ENCODE results near the gene ZNRD2. TPM values are rescaled to one million over a fixed set of nuclear protein-coding genes. Genes with fewer than 3 reads are reported as not detected.

The ZNRD2 gene
- polyA plus RNA-seq, 1 experiment, result 23.5 TPM

DNA sequence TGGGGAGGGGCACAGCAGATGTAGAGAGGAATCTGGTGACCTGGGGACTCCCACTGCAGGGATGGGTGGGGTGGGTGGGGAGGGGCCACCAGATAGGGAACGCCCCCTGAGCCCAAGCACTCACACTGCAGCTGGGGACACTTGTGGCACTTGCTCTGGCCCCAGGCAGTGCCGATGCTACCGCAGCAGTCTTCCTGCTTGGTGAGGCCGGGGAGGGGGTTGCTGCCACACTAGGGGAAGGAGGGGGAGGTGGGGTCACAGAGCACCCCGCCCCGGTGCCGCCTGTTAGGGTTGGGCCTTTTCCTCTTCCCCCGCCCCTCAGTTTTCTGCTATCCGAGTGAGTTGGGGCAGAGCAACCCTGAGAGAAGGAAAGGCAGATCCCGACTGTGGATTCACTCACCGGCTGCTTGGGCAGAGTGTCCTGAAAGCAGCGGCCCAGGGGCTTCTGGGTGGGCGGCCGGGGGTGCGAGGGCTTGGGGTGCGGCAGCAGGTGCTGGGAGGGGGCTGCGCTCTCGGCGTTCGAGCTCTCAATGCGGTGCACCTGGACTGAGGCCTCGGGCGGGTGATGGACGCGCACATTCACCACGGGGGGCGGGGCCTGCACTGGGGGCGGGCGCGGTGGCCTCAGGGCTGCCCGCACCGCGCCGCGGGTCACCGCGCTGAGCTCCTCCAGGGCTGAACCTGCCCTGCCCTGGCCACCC, 16.8 kb upstream of the ZNRD2 start:
- no peak overlapping the region for H3K27ac ChIP-seq (ENCODE audit: low read depth, low read length)
- DNase-seq (ENCODE audit: low read depth, low spot score), result no peak
- TF ChIP-seq, protein P1, sequence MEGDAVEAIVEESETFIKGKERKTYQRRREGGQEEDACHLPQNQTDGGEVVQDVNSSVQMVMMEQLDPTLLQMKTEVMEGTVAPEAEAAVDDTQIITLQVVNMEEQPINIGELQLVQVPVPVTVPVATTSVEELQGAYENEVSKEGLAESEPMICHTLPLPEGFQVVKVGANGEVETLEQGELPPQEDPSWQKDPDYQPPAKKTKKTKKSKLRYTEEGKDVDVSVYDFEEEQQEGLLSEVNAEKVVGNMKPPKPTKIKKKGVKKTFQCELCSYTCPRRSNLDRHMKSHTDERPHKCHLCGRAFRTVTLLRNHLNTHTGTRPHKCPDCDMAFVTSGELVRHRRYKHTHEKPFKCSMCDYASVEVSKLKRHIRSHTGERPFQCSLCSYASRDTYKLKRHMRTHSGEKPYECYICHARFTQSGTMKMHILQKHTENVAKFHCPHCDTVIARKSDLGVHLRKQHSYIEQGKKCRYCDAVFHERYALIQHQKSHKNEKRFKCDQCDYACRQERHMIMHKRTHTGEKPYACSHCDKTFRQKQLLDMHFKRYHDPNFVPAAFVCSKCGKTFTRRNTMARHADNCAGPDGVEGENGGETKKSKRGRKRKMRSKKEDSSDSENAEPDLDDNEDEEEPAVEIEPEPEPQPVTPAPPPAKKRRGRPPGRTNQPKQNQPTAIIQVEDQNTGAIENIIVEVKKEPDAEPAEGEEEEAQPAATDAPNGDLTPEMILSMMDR (IDR thresholded peaks at IDR 0.05; ENCODE audit: low read depth, low read length), result no peak
- H3K9me3 ChIP-seq (ENCODE audit: control insufficient read depth, insufficient read depth, low read length), result peaks cover 4% of the 10 kb centered on the region; the same call in 1 of the 2 replicates
- POLR2A ChIA-PET, result no interaction called here
- CTCF ChIA-PET, result no interaction called here
- no peak overlapping the region for H3K4me3 ChIP-seq (ENCODE audit: low read depth, low read length)
- H3K27me3 ChIP-seq (ENCODE audit: control insufficient read depth, insufficient read depth, low read length), result no peaks in the 10 kb centered on the region

DNA sequence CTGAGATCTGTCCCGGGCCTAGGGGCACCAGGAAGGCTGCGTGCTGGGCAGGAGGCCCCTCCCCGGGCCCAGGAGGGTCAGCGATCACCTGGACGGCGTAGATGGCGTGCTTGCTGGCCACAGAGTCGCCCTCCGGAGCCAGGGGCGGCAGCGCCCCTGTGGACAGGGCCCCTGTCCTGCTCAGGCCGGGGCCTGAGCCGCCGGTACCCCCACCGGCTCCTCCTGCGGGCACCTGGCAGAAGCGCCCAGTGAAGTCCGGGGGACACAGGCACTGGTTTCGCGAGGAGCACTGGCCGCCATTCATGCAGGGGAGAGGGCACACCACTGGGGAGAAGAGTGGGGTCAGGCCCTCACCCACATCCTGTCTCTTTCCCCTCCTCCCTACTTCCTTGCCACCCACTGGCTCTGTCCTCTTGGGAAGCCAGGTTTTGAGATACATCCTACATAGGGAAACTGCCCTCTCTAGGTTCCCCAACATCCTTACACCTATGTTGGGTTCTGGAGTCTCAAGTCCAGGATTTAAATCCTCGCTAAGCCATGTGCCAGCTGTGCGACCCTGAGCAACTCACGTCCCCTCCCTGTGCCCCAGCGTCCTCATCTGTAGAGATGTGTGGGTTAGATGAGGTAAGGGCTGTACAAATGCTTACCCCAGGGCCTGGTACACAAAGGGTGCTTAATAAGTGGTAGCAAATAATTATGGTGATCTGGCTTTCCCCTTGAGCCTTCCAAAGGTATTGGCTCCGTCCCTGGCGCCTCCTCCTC, 16.0 kb upstream of the ZNRD2 start:
- CTCF ChIA-PET, result interaction anchor here (1.4 kb wide), 1 partner anchor 13 kb away, joined by 5 read pairs; no protein-coding TSS in a partner anchor
- TF ChIP-seq, protein P1 (IDR thresholded peaks at IDR 0.05; ENCODE audit: low read depth, low read length), result no peak
- no peak for DNase-seq (ENCODE audit: low read depth, low spot score)
- no peak overlapping the region for H3K27ac ChIP-seq (ENCODE audit: low read depth, low read length)
- H3K4me3 ChIP-seq (ENCODE audit: low read depth, low read length), result no peak overlapping the region
- POLR2A ChIA-PET, result no interaction called here
- H3K27me3 ChIP-seq (ENCODE audit: control insufficient read depth, insufficient read depth, low read length), result no peaks in the 10 kb centered on the region
- H3K9me3 ChIP-seq (ENCODE audit: control insufficient read depth, insufficient read depth, low read length), result peaks cover 4% of the 10 kb centered on the region; the same call in 1 of the 2 replicates

DNA sequence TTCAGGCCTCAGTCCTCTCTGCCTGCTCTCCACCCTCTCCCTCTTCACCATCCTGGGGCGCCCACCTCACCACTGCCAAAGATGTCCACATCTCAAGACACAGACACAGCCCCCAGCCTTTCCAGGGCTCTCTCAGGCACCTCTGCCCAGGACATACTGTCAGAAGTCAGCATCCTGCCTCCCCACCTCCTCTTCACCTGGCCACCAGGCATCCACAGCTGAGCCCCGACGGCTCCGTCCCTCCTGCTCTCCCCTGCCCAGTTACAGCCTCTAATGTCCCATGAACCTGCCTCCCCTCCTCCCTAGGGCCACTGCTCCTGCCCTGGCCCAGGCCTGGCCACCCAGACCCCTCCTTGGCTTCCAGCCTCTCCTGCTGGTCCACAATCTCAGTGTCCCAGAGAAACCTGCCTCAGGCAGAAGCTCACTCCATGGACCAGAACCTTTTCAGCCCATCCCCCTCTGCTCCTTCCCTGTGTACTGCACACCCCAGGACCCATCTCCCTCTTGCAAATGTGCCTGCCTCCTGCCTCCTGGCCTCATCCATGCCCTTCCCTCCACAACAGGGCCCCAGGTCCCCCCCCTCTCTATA, 15.3 kb upstream of the ZNRD2 start:
- Histone ChIP-seq H3K9me3 (ENCODE audit: control insufficient read depth, insufficient read depth, low read length) (peaks cover 4% of the 10 kb centered on the region; the same call in 1 of the 2 replicates), H3K4me3 (ENCODE audit: low read depth, low read length) (no peak overlapping the region), H3K27ac (ENCODE audit: low read depth, low read length) (no peak overlapping the region), H3K27me3 (ENCODE audit: control insufficient read depth, insufficient read depth, low read length) (no peaks in the 10 kb centered on the region)
- ChIA-PET CTCF (interaction anchor here (1.4 kb wide), 1 partner anchor 14 kb away, joined by 5 read pairs; no protein-coding TSS in a partner anchor), POLR2A (no interaction called here)
- no peak for DNase-seq (ENCODE audit: low read depth, low spot score)
- TF ChIP-seq, protein P1 (IDR thresholded peaks at IDR 0.05; ENCODE audit: low read depth, low read length), result no peak

DNA sequence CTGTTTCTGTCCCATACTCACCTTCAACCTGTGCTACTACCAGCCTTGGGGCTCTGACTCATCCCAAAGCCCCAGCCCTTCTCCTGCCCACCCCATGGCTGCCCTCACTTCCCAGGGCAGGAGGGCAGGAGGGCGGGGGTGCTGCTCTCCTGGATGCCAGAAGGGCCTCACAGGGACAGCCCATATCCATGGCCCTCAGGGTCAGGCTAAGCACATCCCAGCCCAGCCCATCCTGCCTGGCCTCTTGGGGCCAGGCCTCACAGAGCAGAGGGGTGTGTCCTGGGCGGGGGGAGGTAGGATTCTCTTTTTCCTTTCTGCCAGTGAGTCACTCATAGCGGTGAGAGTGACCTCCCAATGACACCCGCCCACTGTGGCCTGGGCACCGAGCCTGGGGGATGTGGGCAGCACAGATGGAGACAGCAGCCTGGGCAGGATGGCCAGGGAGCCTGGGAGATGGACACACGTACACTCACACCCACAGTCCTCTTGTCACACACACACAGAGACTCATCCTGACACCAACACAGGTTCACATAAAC, 14.5 kb upstream of the ZNRD2 start:
- POLR2A ChIA-PET, result no interaction called here
- H3K4me3 ChIP-seq (ENCODE audit: low read depth, low read length), result peak overlapping the region; percentile 29; the same call in 1 of the 2 replicates
- H3K27ac ChIP-seq (ENCODE audit: low read depth, low read length), result peak overlapping the region; percentile 33
- peak; percentile 29 for DNase-seq (ENCODE audit: low read depth, low spot score)
- TF ChIP-seq, protein P1 (IDR thresholded peaks at IDR 0.05; ENCODE audit: low read depth, low read length), result no peak
- H3K27me3 ChIP-seq (ENCODE audit: control insufficient read depth, insufficient read depth, low read length), result no peaks in the 10 kb centered on the region
- CTCF ChIA-PET, result interaction anchor here (1.3 to 1.4 kb wide), 2 partner anchors 14 to 15 kb away, joined by 5 to 10 read pairs; no protein-coding TSS in a partner anchor
- peaks cover 4% of the 10 kb centered on the region; the same call in 1 of the 2 replicates for H3K9me3 ChIP-seq (ENCODE audit: control insufficient read depth, insufficient read depth, low read length)

Measured in AG04450 (cell line).